Heart left ventricle (tissue), 16 donors: ENCODE results near the gene DUOXA1. TPM values are rescaled to one million over a fixed set of nuclear protein-coding genes. Genes with fewer than 3 reads are reported as not detected.

Experiments
- ATAC-seq, 4 donors: fragments of 200-7000 bp; cut with Tn5 transposase; one replicate each; pipeline ENCODE4 v1.9.1; 2020 to 2022; ENCODE audit warnings: moderate library complexity in 4 of 4, mild to moderate bottlenecking in 3 of 4, moderate number of reproducible peaks in 1 of 4
- DNase-seq, 5 donors: peaks; one replicate each; pipeline ENCODE4 v3.0.0-alpha.2; 2020
- H3K27ac ChIP-seq, 12 donors: fragments of 200-600 bp; sonication (generic) in 4 of 12; one replicate each; pipeline versions ENCODE4 v1.5.0 to v1.8.0; 2016 to 2022; ENCODE audit warnings: mild to moderate bottlenecking in 2 of 12
- H3K27me3 ChIP-seq, 9 donors: fragments of 200-600 bp; sonication (generic) in 2 of 9; one replicate each; pipeline versions ENCODE4 v1.5.1 to v1.8.0; 2016 to 2022; ENCODE audit warnings: mild to moderate bottlenecking in 3 of 9
- H3K36me3 ChIP-seq, 9 donors: fragments of 200-600 bp; sonication (generic) in 2 of 9; one replicate each; pipeline versions ENCODE4 v1.5.0 to v1.8.0; 2018 to 2022; ENCODE audit warnings: mild to moderate bottlenecking in 2 of 9
- H3K4me1 ChIP-seq, 12 donors: fragments of 200-600 bp; sonication (generic) in 4 of 12; one replicate each; pipeline versions ENCODE4 v1.5.0 to v1.8.0; 2016 to 2022; ENCODE audit warnings: mild to moderate bottlenecking in 3 of 12
- H3K4me3 ChIP-seq, 12 donors: fragments of 200-600 bp; sonication (generic) in 4 of 12; one replicate each; pipeline versions ENCODE4 v1.5.0 to v1.8.0; 2017 to 2022; ENCODE audit warnings: mild to moderate bottlenecking in 9 of 12, moderate library complexity in 4 of 12
- H3K9me3 ChIP-seq, 12 donors: fragments of 200-600 bp; sonication (generic) in 4 of 12; one replicate each; pipeline versions ENCODE4 v1.5.0 to v1.8.0; 2016 to 2022; ENCODE audit warnings: mild to moderate bottlenecking in 1 of 12
- CTCF ChIP-seq, 12 donors: fragments of 200-600 bp; sonication (generic) in 4 of 12; IDR thresholded peaks; one replicate each; pipeline versions ENCODE4 v1.5.0 to v1.8.0; 2018 to 2022; ENCODE audit warnings: antibody characterized with exemption in 12 of 12, mild to moderate bottlenecking in 5 of 12
- POLR2A ChIP-seq, 2 donors: fragments of 450-650 bp; IDR thresholded peaks; one replicate each; pipeline ENCODE4 v1.6.1; 2017; ENCODE audit warnings: antibody characterized with exemption in 2 of 2, mild to moderate bottlenecking in 2 of 2, moderate library complexity in 2 of 2
- WGBS, 4 donors: extraction: QIAGEN DNeasy Blood & Tissue Kit in 2 of 4; methylation state at CpG; one replicate each; pipeline versions ENCODE4 v1.1.5 to v1.1.7; 2013 to 2018; 5-methylcytosine and 5-hydroxymethylcytosine counted together
- intact Hi-C, 10 donors: fragments of 100-400 bp; cut with DNase I; formaldehyde crosslinking; loops; one replicate each; pipeline versions ENCODE4 v1.11.1 to v1.14.2; 2022
- polyA plus RNA-seq, 2 donors: library from polyadenylated mRNA; stranded (reverse); fragments of 200-250 nt; gene quantifications; one replicate each; pipeline ENCODE4 v1.2.3, GENCODE V29; 2013
- total RNA-seq, 9 donors: library from RNA; depleted of rRNA in 2 of 9; stranded (reverse); fragments of >200 nt in 2 of 9; fragmentation: NEBNext Ultra II Directional in 3 of 9; extraction: Animal tissue kit (Norgen Biotek cat#: 25700) in 3 of 9; gene quantifications; one replicate each; pipeline versions ENCODE4 v1.1.0 to v1.2.4, GENCODE V29; 2016 to 2023
- donor health status: ischemic (EF 13 %, LVEDD 7.1; RV severe dilation, severe dysfunction).
- donor health status: healthy with polysubstance abuse.
- donor health status: DM: no; HTN: yes; CAD: no.
- donor health status: DM: no; HTN: no; CAD: no.
- donor health status: ischemic (EF 25% LVEDD 6.9; RV normal size, moderate dysfunction).
- donor health status: ischemic (EF 25% LVEDD 5.7; RV mildly dilated, moderate dysfunction).
- donor health status: healthy.
- donor health status: DM: yes; HTN: yes; CAD: no.
- donor health status: ischemic (EF 35%, LVEDD 5.7; RV mildly dilated, moderate dysfunction).
- donor health status: nonischemic (EF 11% LVEDD 7.7; RV severe dilation, severe dysfunction).
- donor health status: DM: yes; HTN: yes; CAD: no.
- donor health status: PGD.
- donor health status: ischemic (EF 29% LVEDD 5.4; RV normal size, mild dysfunction).
- donor health status: nonischemic (EF 23%, LVEDD 6.1; RV moderate dilation, normal function).

Gene DUOXA1
- total and polyA plus RNA-seq, 11 donors, result 0.11 to 1.3 (median 0.31) TPM; not detected in 3

- H3K27me3 ChIP-seq, result peaks cover 6 to 59% (median 45%) of the 10 kb centered on the region in 9 donors
- no peaks in the 10 kb centered on the region for H3K9me3 ChIP-seq
- ATAC-seq (no peak), DNase-seq (peak in 1 of 5 donors; percentile 10)
- no peak overlapping the region for H3K4me3 ChIP-seq
- 87 to 93% (median 92%) methylated on average over 5 to 7 of the region's 7 CpGs for WGBS, 4 donors
- intact Hi-C loops, result no loop called here
- H3K27ac ChIP-seq, result no peak overlapping the region
- no peaks in the 10 kb centered on the region for H3K36me3 ChIP-seq
- TF ChIP-seq CTCF (IDR thresholded peaks at IDR 0.05) (no peak), POLR2A (IDR thresholded peaks at IDR 0.05) (no peak)
- H3K4me1 ChIP-seq, result peaks cover 0 to 17% (median 6%) of the 10 kb centered on the region in 12 donors
Measured at GRCh38 chr15:45134046-45134445, 4.4 kb upstream of the DUOXA1 start.

- ATAC-seq (no peak), DNase-seq (no peak)
- no peaks in the 10 kb centered on the region for H3K36me3 ChIP-seq
- no peak overlapping the region for H3K4me3 ChIP-seq
- H3K27me3 ChIP-seq, result peaks cover 6 to 64% (median 50%) of the 10 kb centered on the region in 9 donors
- H3K4me1 ChIP-seq, result peaks cover 0 to 20% (median 6%) of the 10 kb centered on the region in 12 donors
- no peaks in the 10 kb centered on the region for H3K9me3 ChIP-seq
- 66 to 86% (median 78%) methylated on average over 5 of the region's 5 CpGs for WGBS, 4 donors
- TF ChIP-seq CTCF (IDR thresholded peaks at IDR 0.05) (no peak), POLR2A (IDR thresholded peaks at IDR 0.05) (no peak)
- intact Hi-C loops, result no loop called here
- no peak overlapping the region for H3K27ac ChIP-seq
Measured at GRCh38 chr15:45133561-45133920, 3.9 kb upstream of the DUOXA1 start.

GRCh38 chr15:45132844-45133560, 3.3 kb upstream of the DUOXA1 start:
- H3K27ac ChIP-seq, result no peak overlapping the region
- H3K4me3 ChIP-seq, result no peak overlapping the region
- H3K27me3 ChIP-seq, result peaks cover 6 to 70% (median 54%) of the 10 kb centered on the region in 9 donors
- H3K9me3 ChIP-seq, result no peaks in the 10 kb centered on the region
- DNase-seq, result no peak
- ATAC-seq, result no peak
- 64 to 68% (median 66%) methylated on average over 3 of the region's 3 CpGs for WGBS, 4 donors
- peaks cover 0 to 20% (median 6%) of the 10 kb centered on the region in 12 donors for H3K4me1 ChIP-seq
- TF ChIP-seq CTCF (IDR thresholded peaks at IDR 0.05), result no peak
- TF ChIP-seq POLR2A (IDR thresholded peaks at IDR 0.05), result no peak
- intact Hi-C loops, result no loop called here
- H3K36me3 ChIP-seq, result no peaks in the 10 kb centered on the region

- H3K9me3 ChIP-seq, result no peaks in the 10 kb centered on the region
- peaks cover 6 to 75% (median 55%) of the 10 kb centered on the region in 9 donors for H3K27me3 ChIP-seq
- H3K27ac ChIP-seq, result no peak overlapping the region
- 88 to 97% (median 94%) methylated on average over 3 of the region's 3 CpGs for WGBS, 4 donors
- H3K36me3 ChIP-seq, result no peaks in the 10 kb centered on the region
- ATAC-seq (no peak), DNase-seq (no peak)
- intact Hi-C loops, result no loop called here
- TF ChIP-seq CTCF (IDR thresholded peaks at IDR 0.05), result no peak
- TF ChIP-seq POLR2A (IDR thresholded peaks at IDR 0.05), result no peak
- no peak overlapping the region for H3K4me3 ChIP-seq
- peaks cover 0 to 20% (median 6%) of the 10 kb centered on the region in 12 donors for H3K4me1 ChIP-seq
Measured at GRCh38 chr15:45131510-45131909, 1.8 kb upstream of the DUOXA1 start.
